Mucosa of rectum (tissue), 2 donors: Measurements from ENCODE around the gene BANP.
"Not testable (repeated sequence)": the region's sequence is repeated elsewhere in the genome, so short reads cannot be mapped to it uniquely, and the experiment has no call there.

Experiments used
- H3K27ac ChIP-seq, 2 donors: one replicate each; pipeline ENCODE4 v1.7.0; 2013; ENCODE audit warnings: inconsistent platforms in 2 of 2, low read depth in 2 of 2, low read length in 2 of 2
- H3K27me3 ChIP-seq, 2 donors: one replicate each; pipeline ENCODE4 v1.7.0; 2013; ENCODE audit warnings: low read length in 2 of 2; ENCODE audit not compliant: control insufficient read depth in 2 of 2, insufficient read depth in 2 of 2
- H3K36me3 ChIP-seq, 2 donors: one replicate each; pipeline ENCODE4 v1.7.0; 2013; ENCODE audit warnings: low read length in 2 of 2; ENCODE audit not compliant: control insufficient read depth in 2 of 2, insufficient read depth in 2 of 2
- H3K4me1 ChIP-seq, 2 donors: one replicate each; pipeline ENCODE4 v1.7.0; 2013; ENCODE audit warnings: low read length in 2 of 2, mild to moderate bottlenecking in 1 of 2; ENCODE audit not compliant: control insufficient read depth in 2 of 2, insufficient read depth in 2 of 2
- H3K4me3 ChIP-seq, 2 donors: one replicate each; pipeline ENCODE4 v1.7.0; 2013; ENCODE audit warnings: low read length in 2 of 2
- H3K9ac ChIP-seq, 2 donors: one replicate each; pipeline ENCODE4 v1.7.0; 2013; ENCODE audit warnings: low read length in 2 of 2, low read depth in 1 of 2, mild to moderate bottlenecking in 1 of 2
- H3K9me3 ChIP-seq, 2 donors: one replicate each; pipeline ENCODE4 v1.7.0; 2013; ENCODE audit warnings: low read length in 2 of 2; ENCODE audit not compliant: control insufficient read depth in 2 of 2
- donor health status: healthy.
- donor health status: Normal muscosa, but diverticular disease.

The BANP gene

DNA sequence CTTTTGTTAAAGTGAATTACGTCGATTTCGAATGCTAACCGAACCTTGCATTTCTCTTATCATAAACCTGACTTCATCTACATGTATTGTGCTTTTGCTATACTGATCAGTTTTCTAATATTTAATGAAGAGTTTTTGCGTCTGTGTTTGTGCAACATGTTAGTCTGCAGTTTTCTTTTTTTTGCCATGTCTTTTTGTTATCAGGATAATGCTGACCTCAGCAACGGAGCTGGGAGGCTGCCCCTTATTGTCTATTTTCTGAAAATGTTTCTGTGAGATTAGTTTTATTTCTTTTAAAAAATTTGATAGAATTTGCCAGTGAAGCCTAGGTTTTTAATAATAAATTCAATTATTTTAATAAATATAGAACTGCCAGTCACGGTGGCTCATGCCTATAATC, 40.9 kb downstream of the BANP start:
- not testable (repeated sequence) for H3K9me3 ChIP-seq, H3K9ac ChIP-seq, H3K27me3 ChIP-seq, H3K4me1 ChIP-seq, H3K27ac ChIP-seq, H3K36me3 ChIP-seq, H3K4me3 ChIP-seq

- Histone ChIP-seq H3K9ac (no peak overlapping the region), H3K4me3 (no peak overlapping the region), H3K27me3 (no peaks in the 10 kb centered on the region), H3K27ac (no peak overlapping the region), H3K4me1 (no peaks in the 10 kb centered on the region), H3K36me3 (peaks cover 0 to 6% of the 10 kb centered on the region in 2 donors), H3K9me3 (no peaks in the 10 kb centered on the region)
Measured at GRCh38 chr16:87993901-87994300, 42.7 kb downstream of the BANP start.

DNA sequence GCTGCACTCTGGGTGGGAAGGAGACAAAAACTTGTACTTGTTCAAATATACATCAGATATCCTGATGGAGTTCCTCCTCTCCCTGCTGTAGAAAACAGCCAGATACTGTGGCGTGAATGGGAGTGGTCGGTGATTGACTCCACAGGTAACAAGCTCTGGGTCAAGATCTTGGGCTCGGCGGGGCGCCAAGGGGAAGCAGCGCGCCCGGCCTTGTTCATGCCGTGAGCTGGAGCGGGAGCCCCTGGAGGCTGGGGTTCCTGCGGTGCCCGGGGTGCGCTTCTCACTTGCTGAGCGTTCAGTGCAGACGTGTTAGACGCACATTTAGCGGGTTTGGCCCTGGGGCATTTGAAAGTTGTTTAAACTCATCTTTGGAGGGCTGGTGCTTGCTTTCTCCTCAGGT, 44.4 kb downstream of the BANP start:
- Histone ChIP-seq H3K27me3 (no peaks in the 10 kb centered on the region), H3K27ac (no peak overlapping the region), H3K36me3 (peaks cover 0 to 6% of the 10 kb centered on the region in 2 donors), H3K9me3 (no peaks in the 10 kb centered on the region), H3K9ac (no peak overlapping the region), H3K4me3 (no peak overlapping the region), H3K4me1 (no peaks in the 10 kb centered on the region)

DNA sequence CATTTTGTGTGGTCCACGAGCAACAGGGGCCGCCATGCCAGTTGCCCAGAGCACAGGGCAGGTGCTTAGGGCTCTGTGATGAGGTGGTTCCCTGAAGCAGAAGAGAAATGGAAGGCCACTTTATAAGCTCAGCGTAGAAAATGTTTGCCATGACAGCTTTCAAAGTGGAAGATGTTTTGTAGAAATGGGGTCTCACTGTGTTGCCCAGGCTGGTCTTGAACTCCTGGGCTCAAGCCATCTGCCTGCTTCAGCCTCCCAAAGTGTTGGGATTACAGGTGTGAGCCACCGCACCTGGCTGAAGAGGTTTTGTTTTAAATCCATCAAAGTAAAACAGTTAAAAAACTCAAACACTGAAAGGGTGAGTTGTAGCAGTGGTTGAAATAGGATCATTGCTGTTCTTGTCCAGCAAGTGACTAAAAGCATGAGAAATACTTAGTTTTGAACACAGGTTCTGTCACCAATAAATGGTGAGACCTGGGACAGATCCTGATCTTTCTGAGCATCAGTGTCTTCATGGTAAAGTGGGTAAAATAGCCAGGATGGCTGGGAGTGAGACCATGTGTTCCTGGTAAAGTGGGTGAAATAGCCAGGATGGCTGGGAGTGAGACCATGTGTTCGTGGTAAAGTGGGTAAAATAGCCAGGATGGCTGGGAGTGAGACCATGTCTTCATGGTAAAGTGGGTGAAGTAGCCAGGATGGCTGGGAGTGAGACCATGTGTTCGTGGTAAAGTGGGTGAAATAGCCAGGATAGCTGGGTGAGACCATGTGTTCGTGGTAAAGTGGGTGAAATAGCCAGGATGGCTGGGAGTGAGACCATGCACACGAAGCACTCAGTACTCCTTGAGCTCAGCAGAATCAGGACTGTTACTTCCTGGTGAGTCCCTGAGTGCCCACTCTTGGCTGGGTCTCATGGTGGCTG, 46.0 kb downstream of the BANP start:
- Histone ChIP-seq H3K9ac (no peak overlapping the region), H3K4me3 (no peak overlapping the region), H3K27ac (no peak overlapping the region), H3K4me1 (no peaks in the 10 kb centered on the region), H3K9me3 (no peaks in the 10 kb centered on the region), H3K36me3 (peaks cover 0 to 9% of the 10 kb centered on the region in 2 donors), H3K27me3 (no peaks in the 10 kb centered on the region)

DNA sequence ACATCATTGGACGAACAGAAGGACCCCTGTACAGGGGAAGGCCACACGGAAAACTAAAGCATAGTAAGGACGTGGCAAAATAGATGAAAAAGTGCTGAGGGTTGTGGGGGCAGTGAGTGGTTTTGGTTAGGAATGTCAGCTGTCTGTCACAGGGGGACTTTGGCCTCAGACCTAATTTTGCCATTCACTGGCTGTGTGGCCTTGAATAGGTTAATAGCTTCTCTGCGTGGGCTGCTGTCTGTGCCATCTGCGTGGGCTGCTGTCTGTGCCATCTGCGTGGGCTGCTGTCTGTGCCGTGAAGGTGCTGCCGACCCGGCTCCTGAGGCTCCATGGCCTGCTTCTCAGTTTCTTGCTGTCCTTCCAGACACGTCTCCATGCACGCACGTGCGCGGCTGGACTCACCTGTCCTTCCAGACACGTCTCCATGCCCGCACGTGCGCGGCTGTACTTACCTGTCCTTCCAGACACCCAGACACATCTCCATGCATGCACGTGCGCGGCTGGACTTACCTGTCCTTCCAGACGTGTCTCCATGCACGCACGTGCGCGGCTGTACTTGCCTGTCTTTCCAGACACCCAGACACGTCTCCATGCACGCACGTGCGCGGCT, 47.1 kb downstream of the BANP start:
- H3K9ac ChIP-seq, H3K9me3 ChIP-seq, H3K27ac ChIP-seq, H3K27me3 ChIP-seq, H3K4me1 ChIP-seq, H3K4me3 ChIP-seq: not testable (repeated sequence)
- peaks cover 0 to 11% of the 10 kb centered on the region in 2 donors for H3K36me3 ChIP-seq

- H3K9me3 ChIP-seq, H3K4me3 ChIP-seq, H3K9ac ChIP-seq, H3K4me1 ChIP-seq, H3K27me3 ChIP-seq, H3K27ac ChIP-seq: not testable (repeated sequence)
- peaks cover 0 to 11% of the 10 kb centered on the region in 2 donors for H3K36me3 ChIP-seq
Measured at GRCh38 chr16:87998992-87999391, 47.8 kb downstream of the BANP start.

- no peaks in the 10 kb centered on the region for H3K27me3 ChIP-seq
Measured at GRCh38 chr16:88002211-88002610, 51.0 kb downstream of the BANP start.

GRCh38 chr16:88002749-88003148, 51.5 kb downstream of the BANP start:
- no peak overlapping the region for H3K27ac ChIP-seq
- H3K36me3 ChIP-seq: peaks cover 17 to 19% of the 10 kb centered on the region in 2 donors
- no peaks in the 10 kb centered on the region for H3K9me3 ChIP-seq
- H3K4me3 ChIP-seq: no peak overlapping the region
- no peaks in the 10 kb centered on the region for H3K4me1 ChIP-seq
- H3K27me3 ChIP-seq: no peaks in the 10 kb centered on the region
- no peak overlapping the region for H3K9ac ChIP-seq

More at GRCh38 chr16:88002211-88002610, 51.0 kb downstream of the BANP start:
- H3K36me3 ChIP-seq: peaks cover 13 to 19% of the 10 kb centered on the region in 2 donors
- H3K4me3 ChIP-seq: no peak overlapping the region
- H3K9me3 ChIP-seq: no peaks in the 10 kb centered on the region
- H3K27ac ChIP-seq: no peak overlapping the region
- H3K9ac ChIP-seq: no peak overlapping the region
- no peaks in the 10 kb centered on the region for H3K4me1 ChIP-seq

GRCh38 chr16:88003316-88003715, 52.1 kb downstream of the BANP start:
- Histone ChIP-seq H3K9ac (no peak overlapping the region), H3K9me3 (no peaks in the 10 kb centered on the region), H3K36me3 (peaks cover 22 to 23% of the 10 kb centered on the region in 2 donors), H3K4me3 (no peak overlapping the region), H3K27me3 (no peaks in the 10 kb centered on the region), H3K4me1 (no peaks in the 10 kb centered on the region), H3K27ac (no peak overlapping the region)

DNA sequence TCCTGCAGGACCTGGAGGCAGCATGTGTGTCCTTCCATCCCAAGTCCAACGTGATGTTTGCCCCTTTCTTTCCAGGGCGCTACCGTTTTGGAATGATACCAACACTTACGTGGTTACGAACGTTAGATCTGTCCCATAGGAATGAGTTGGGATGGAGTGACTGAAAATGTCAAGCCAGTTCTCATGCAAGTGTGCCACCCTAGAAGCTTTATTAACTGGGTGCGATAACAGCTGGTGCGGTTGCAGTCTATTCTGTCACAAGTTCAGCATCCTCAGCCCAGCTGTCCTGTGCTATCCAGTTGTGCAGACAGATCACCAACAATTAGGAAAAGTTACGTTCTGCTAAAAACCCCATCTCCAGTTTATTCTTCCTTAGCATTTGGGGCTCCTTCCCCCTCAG, 52.5 kb downstream of the BANP start:
- no peak overlapping the region for H3K9ac ChIP-seq
- no peak overlapping the region for H3K4me3 ChIP-seq
- H3K4me1 ChIP-seq: no peaks in the 10 kb centered on the region
- H3K9me3 ChIP-seq: no peaks in the 10 kb centered on the region
- peaks cover 22 to 23% of the 10 kb centered on the region in 2 donors for H3K36me3 ChIP-seq
- H3K27ac ChIP-seq: no peak overlapping the region
- H3K27me3 ChIP-seq: no peaks in the 10 kb centered on the region
